Activated T-cell treated with anti-CD3 and anti-CD28 coated beads for 4 hours (primary cell): ENCODE measurements around the gene PCDHGA8.

ENCODE experiments used
- DNase-seq: peaks from one replicate; pipeline ENCODE4 v3.0.0-alpha.2; 2020

PCDHGA8 gene

DNA sequence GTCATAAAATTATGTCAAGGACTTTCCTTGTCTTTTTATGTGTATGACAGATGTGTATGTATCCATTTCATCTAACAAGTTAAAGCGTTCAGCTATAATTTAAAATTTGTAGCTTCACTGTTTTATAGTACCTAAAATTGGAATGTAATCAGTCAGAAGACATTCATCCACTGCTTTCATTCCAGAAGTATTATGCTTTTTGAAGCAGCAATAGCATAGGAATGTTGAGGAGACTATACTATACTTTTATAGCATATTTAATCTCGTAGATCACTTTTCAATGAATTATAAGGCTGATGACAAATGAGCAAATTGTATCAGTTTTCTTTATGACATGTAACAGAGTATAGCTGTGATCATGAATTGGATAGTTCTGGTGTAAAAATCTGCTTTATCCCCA, 44.8 kb downstream of the PCDHGA8 start:
- no peak for DNase-seq

DNA sequence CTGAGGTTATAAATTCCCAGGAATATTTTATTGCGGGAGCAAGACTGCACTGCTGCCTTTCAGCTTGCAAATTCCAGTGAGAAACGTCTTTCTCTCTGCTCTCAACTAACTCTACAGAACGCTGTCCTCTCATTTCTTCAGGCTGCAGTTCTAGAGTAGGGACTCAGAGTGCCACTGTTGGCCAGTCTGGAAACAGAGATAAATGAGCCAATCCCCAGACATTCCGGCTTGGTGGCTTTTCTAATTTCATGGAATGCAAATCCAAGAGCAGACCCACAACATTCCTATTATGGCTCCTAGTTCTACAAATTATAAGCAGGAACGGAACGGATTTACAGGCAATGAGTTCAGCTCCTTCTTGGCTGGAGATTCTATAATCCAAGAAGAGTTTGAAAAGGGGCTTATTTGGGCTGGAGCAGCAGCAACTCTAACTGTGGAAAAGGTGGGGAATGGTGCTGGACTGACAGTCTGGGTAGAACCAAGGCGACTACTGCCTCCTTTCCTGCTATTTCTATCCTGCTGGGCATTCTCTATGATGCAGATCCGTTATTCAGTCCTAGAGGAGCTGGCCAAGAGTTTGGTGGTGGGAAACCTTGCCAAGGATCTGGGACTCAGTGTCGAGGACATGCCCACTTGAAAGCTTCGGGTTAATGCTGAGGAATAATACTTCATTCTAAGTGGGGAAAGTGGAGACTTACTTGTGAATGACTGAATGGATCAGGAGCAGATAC, 47.1 kb downstream of the PCDHGA8 start:
- DNase-seq: no peak

DNA sequence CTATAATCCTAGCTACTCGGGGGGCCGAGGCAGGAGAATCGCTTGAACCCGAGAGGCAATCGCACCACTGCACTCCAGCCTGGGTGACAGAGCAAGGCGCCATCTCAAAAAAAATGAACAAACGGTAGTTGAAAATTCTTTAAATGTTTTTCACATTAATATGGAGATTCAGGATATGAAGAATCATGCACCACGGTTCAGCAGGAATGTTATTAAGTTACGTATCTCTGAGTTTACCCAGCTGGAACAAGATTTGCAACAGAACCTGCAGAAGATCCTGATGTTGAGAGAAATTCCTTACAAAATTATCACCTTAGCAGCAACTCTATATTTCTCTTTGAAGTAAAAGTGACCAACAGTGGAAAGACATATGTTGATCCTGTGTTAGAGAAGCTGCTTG, 47.9 kb downstream of the PCDHGA8 start:
- DNase-seq: no peak

DNA sequence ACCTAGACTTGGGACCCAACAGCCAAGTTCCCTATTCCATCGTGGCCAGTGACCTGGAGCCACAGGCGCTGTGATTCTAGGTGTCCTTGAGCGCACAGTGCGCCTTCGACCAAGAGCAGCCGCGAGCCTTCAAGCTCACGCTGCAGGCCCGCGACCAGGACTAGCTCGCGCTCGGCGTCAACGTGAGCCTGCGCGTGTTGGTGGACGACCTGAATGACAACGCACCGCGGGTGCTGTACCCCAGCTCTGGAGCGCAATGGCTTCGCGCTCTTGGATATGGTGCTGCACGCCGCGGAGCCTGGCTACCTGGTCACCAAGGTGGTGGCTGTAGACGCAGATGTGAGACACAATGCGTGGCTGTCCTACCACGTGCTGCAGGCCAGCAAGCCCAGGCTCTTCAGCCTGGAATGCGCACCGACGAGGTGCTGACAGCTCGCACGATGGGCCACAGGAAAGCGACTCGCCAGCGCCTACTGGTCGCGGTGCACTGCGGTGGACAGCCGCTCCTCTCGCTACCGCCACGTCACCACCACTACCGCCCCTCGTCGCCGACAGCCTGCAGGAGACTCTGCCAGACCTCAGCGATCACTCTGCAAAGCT, 49.2 kb downstream of the PCDHGA8 start:
- DNase-seq: no peak
